Pancreas (tissue), 10 donors: Measurements from ENCODE around the gene TUBGCP2. TPM values are rescaled to one million over a fixed set of nuclear protein-coding genes. Genes with fewer than 3 reads are reported as not detected.

Experiments
- ATAC-seq, 4 donors: fragments of 200-7000 bp; cut with Tn5 transposase; one replicate each; pipeline versions ENCODE4 v1.8.0 to v1.9.1; 2020; ENCODE audit warnings: mild to moderate bottlenecking in 4 of 4, moderate library complexity in 4 of 4
- DNase-seq, 6 donors: peaks; one replicate each; pipeline ENCODE4 v3.0.0-alpha.2; 2020
- FAIRE-seq: peaks from 2 replicates; lab custom pipeline; 2012; peaks lifted over from hg19 to GRCh38; lab: Jason Lieb, UNC
- H3K27ac ChIP-seq, 4 donors: fragments of 200-600 bp; sonication (generic); 1 replicate in 3 of 4; 2 replicates in 1 of 4; pipeline versions ENCODE4 v1.5.0 to v1.8.0; 2020
- H3K27me3 ChIP-seq, 4 donors: fragments of 200-600 bp; one replicate each; pipeline ENCODE4 v1.8.0; 2021
- H3K36me3 ChIP-seq, 3 donors: fragments of 200-600 bp; sonication (generic) in 1 of 3; one replicate each; pipeline versions ENCODE4 v1.5.0 to v1.8.0; 2020 to 2021
- H3K4me1 ChIP-seq, 3 donors: fragments of 200-600 bp; one replicate each; pipeline ENCODE4 v1.8.0; 2021
- H3K4me3 ChIP-seq, 4 donors: fragments of 200-600 bp; sonication (generic) in 2 of 4; one replicate each; pipeline versions ENCODE4 v1.5.0 to v1.8.0; 2020 to 2021
- H3K9me3 ChIP-seq, 4 donors: fragments of 200-600 bp; one replicate each; pipeline ENCODE4 v1.8.0; 2021
- CTCF ChIP-seq, 4 donors: fragments of 200-600 bp; sonication (generic) in 3 of 4; IDR thresholded peaks; one replicate each; pipeline versions ENCODE4 v1.5.0 to v1.8.0; 2021; ENCODE audit warnings: antibody characterized with exemption in 4 of 4
- WGBS, 2 donors: extraction: QIAGEN DNeasy Blood & Tissue Kit; methylation state at CpG; one replicate each; pipeline ENCODE4 v1.1.7; 2013; 5-methylcytosine and 5-hydroxymethylcytosine counted together
- intact Hi-C, 3 donors: fragments of 100-400 bp; cut with DNase I; formaldehyde crosslinking; loops; one replicate each; pipeline versions ENCODE4 v1.11.1 to v1.14.2; 2022
- polyA plus RNA-seq, 2 donors: library from polyadenylated mRNA; stranded (reverse); fragments of 200-250 nt; gene quantifications; one replicate each; pipeline ENCODE4 v1.2.3, GENCODE V29; 2013
- total RNA-seq, 6 donors: library from RNA; stranded (reverse); fragmentation: NEBNext Ultra II Directional in 4 of 6; extraction: Animal tissue kit (Norgen Biotek cat#: 25700) in 4 of 6; gene quantifications; one replicate each; pipeline versions ENCODE4 v1.2.1 to v1.2.4, GENCODE V29; 2021 to 2023
- donor health status: healthy with polysubstance abuse.
- donor health status: DM: no; HTN: no; CAD: no; lungs with moderate emphysema.
- donor health status: DM: no; HTN: no; CAD: no.
- donor health status: control.
- donor health status: control.
- donor health status: Bipolar disorder and iron deficiency.
- donor health status: DM: yes; HTN: yes; CAD: no.
- donor health status: DM: no; HTN: no; CAD: no.
- donor health status: DM: no; HTN: no; CAD: no.
- donor health status: DM: yes; HTN: yes; CAD: no.

The TUBGCP2 gene
- total and polyA plus RNA-seq, 8 donors = 23.5 to 161 (median 29.3) TPM

- H3K9me3 ChIP-seq = no peaks in the 10 kb centered on the region
- TF ChIP-seq CTCF (IDR thresholded peaks at IDR 0.05) = no peak
- no peaks in the 10 kb centered on the region for H3K36me3 ChIP-seq
- intact Hi-C loops = no loop called here
- no peak overlapping the region for H3K27ac ChIP-seq
- FAIRE-seq (no peak), ATAC-seq (peak; percentile 26 to 35 (median 32)), DNase-seq (peak in 2 of 6 donors; percentile 9 to 63)
- peaks cover 0 to 15% (median 6%) of the 10 kb centered on the region in 3 donors for H3K4me1 ChIP-seq
- WGBS, 2 donors = 18% methylated on average over 48 to 51 of the region's 51 CpGs
- peaks cover 0 to 17% (median 7%) of the 10 kb centered on the region in 4 donors for H3K27me3 ChIP-seq
- H3K4me3 ChIP-seq = peak overlapping the region in 2 of 4 donors; percentile 14 to 35
Measured at GRCh38 chr10:133334503-133335245, 26.0 kb upstream of the TUBGCP2 start.

GRCh38 chr10:133332936-133333699, 24.4 kb upstream of the TUBGCP2 start:
- FAIRE-seq (no peak), DNase-seq (peak in 1 of 6 donors; percentile 7), ATAC-seq (no peak)
- Histone ChIP-seq H3K27me3 (peaks cover 0 to 24% (median 9%) of the 10 kb centered on the region in 4 donors), H3K27ac (no peak overlapping the region), H3K9me3 (no peaks in the 10 kb centered on the region), H3K4me1 (peaks cover 0 to 15% (median 6%) of the 10 kb centered on the region in 3 donors), H3K36me3 (no peaks in the 10 kb centered on the region), H3K4me3 (no peak overlapping the region)
- 68 to 73% methylated on average over 30 of the region's 30 CpGs for WGBS, 2 donors
- no peak for TF ChIP-seq CTCF (IDR thresholded peaks at IDR 0.05)
- intact Hi-C loops = no loop called here

GRCh38 chr10:133329491-133330202, 21.0 kb upstream of the TUBGCP2 start:
- intact Hi-C loops = no loop called here
- peak; percentile 77 to 97 (median 91) for DNase-seq
- Histone ChIP-seq H3K27ac (no peak overlapping the region), H3K9me3 (no peaks in the 10 kb centered on the region), H3K4me3 (peak overlapping the region in 2 of 4 donors; percentile 17 to 33), H3K36me3 (no peaks in the 10 kb centered on the region), H3K4me1 (peaks cover 0 to 8% (median 7%) of the 10 kb centered on the region in 3 donors), H3K27me3 (peaks cover 0 to 25% (median 15%) of the 10 kb centered on the region in 4 donors)
- ATAC-seq = peak; percentile 80 to 93 (median 89)
- no peak for FAIRE-seq
- 7% methylated on average over 37 of the region's 37 CpGs for WGBS, 2 donors
- peak; percentile 94 to 98 (median 96) for TF ChIP-seq CTCF (IDR thresholded peaks at IDR 0.05)

GRCh38 chr10:133328358-133329343, 20.0 kb upstream of the TUBGCP2 start:
- Histone ChIP-seq H3K27ac (no peak overlapping the region), H3K36me3 (no peaks in the 10 kb centered on the region), H3K27me3 (peaks cover 0 to 24% (median 15%) of the 10 kb centered on the region in 4 donors), H3K9me3 (no peaks in the 10 kb centered on the region), H3K4me1 (peaks cover 0 to 8% (median 7%) of the 10 kb centered on the region in 3 donors), H3K4me3 (no peak overlapping the region)
- ATAC-seq (no peak), DNase-seq (peak in 3 of 6 donors; percentile 19 to 56 (median 54)), FAIRE-seq (no peak)
- WGBS, 2 donors = 62 to 64% methylated on average over 15 of the region's 15 CpGs
- no peak for TF ChIP-seq CTCF (IDR thresholded peaks at IDR 0.05)
- intact Hi-C loops = no loop called here
